Gastroesophageal sphincter (tissue), 4 donors: ENCODE measurements around the gene FBXO46. TPM values are rescaled to one million over a fixed set of nuclear protein-coding genes. Genes with fewer than 3 reads are reported as not detected.

Experiments
- ATAC-seq: fragments of 150-250 bp; one replicate; pipeline ENCODE4 v1.9.1; 2016; ENCODE audit warnings: mild to moderate bottlenecking, moderate library complexity
- H3K27ac ChIP-seq, 4 donors: fragments of 200-600 bp; sonication (generic) in 3 of 4; 1 replicate in 3 of 4; 2 replicates in 1 of 4; pipeline ENCODE4 v1.5.1; 2016 to 2019
- H3K27me3 ChIP-seq: fragments of 200-600 bp; sonication (generic); one replicate; pipeline ENCODE4 v1.5.1; 2019
- H3K36me3 ChIP-seq, 2 donors: fragments of 200-600 bp; sonication (generic); one replicate each; pipeline ENCODE4 v1.5.1; 2019; ENCODE audit warnings: control low read depth in 1 of 2
- H3K4me1 ChIP-seq, 3 donors: fragments of 200-600 bp; sonication (generic); 1 replicate in 2 of 3; 2 replicates in 1 of 3; pipeline ENCODE4 v1.5.1; 2016 to 2019; ENCODE audit warnings: control low read depth in 2 of 3
- H3K4me3 ChIP-seq, 2 donors: fragments of 200-600 bp; sonication (generic); one replicate each; pipeline ENCODE4 v1.5.1; 2019; ENCODE audit warnings: mild to moderate bottlenecking in 1 of 2, moderate library complexity in 1 of 2
- H3K9me3 ChIP-seq, 3 donors: fragments of 200-600 bp; sonication (generic); one replicate each; pipeline ENCODE4 v1.5.1; 2017 to 2019; ENCODE audit warnings: control low read depth in 2 of 3
- CTCF ChIP-seq, 4 experiments: fragments of 200-600 bp in 2 of 4; fragments of 450-650 bp in 2 of 4; sonication (generic) in 1 of 4; IDR thresholded peaks; one replicate each; pipeline ENCODE4 v1.5.1; 2017 to 2019; ENCODE audit warnings: antibody characterized with exemption in 4 of 4, mild to moderate bottlenecking in 2 of 4, moderate library complexity in 2 of 4
- EP300 ChIP-seq: sonication (generic); formaldehyde crosslinking; IDR thresholded peaks from one replicate; pipeline ENCODE4 v1.6.1; 2017; ENCODE audit warnings: antibody characterized with exemption, mild to moderate bottlenecking
- POLR2A ChIP-seq, 2 donors: fragments of 450-650 bp; IDR thresholded peaks; one replicate each; pipeline ENCODE4 v1.6.1; 2017; ENCODE audit warnings: antibody characterized with exemption in 2 of 2, mild to moderate bottlenecking in 2 of 2, moderate library complexity in 1 of 2
- POLR2AphosphoS5 ChIP-seq: sonication (generic); formaldehyde crosslinking; IDR thresholded peaks from one replicate; pipeline ENCODE4 v1.6.1; 2017; ENCODE audit warnings: antibody characterized with exemption
- WGBS, 2 donors: methylation state at CpG; one replicate each; pipeline ENCODE4 v1.1.5; 2018; ENCODE audit warnings: low coverage in 1 of 2; 5-methylcytosine and 5-hydroxymethylcytosine counted together
- total RNA-seq, 4 donors: library from RNA; depleted of rRNA; stranded (reverse); fragments of >200 nt; gene quantifications; one replicate each; pipeline ENCODE4 v1.1.0, GENCODE V29; 2016

Gene FBXO46
- total RNA-seq, 4 donors from 2014 or later, result 12.1 to 20.5 (median 14.9) TPM

- Histone ChIP-seq H3K9me3 (no peaks in the 10 kb centered on the region), H3K4me3 (no peak overlapping the region), H3K27ac (no peak overlapping the region), H3K36me3 (peaks cover 0 to 25% of the 10 kb centered on the region in 2 donors), H3K27me3 (no peaks in the 10 kb centered on the region), H3K4me1 (peaks cover 0 to 31% (median 5%) of the 10 kb centered on the region in 3 donors)
- 89% methylated on average over 9 of the region's 76 CpGs; no CpG with 5 or more reads in 1 of the 2 donors for WGBS, 2 donors
- TF ChIP-seq CTCF (IDR thresholded peaks at IDR 0.05), result no peak
- TF ChIP-seq POLR2A (IDR thresholded peaks at IDR 0.05), result no peak
- TF ChIP-seq POLR2AphosphoS5, result no peak
- no peak for TF ChIP-seq EP300
- no peak for ATAC-seq
Measured at GRCh38 chr19:45711851-45712698, 18.6 kb downstream of the FBXO46 start.

GRCh38 chr19:45710356-45711130 is 20.2 kb downstream of the FBXO46 start:
- no peak for ATAC-seq
- Histone ChIP-seq H3K27ac (peak overlapping the region in 2 of 4 donors; percentile 17 to 33), H3K4me3 (no peak overlapping the region), H3K4me1 (peaks cover 0 to 20% (median 0%) of the 10 kb centered on the region in 3 donors), H3K36me3 (peaks cover 0 to 25% of the 10 kb centered on the region in 2 donors), H3K9me3 (no peaks in the 10 kb centered on the region), H3K27me3 (no peaks in the 10 kb centered on the region)
- no peak for TF ChIP-seq CTCF (IDR thresholded peaks at IDR 0.05)
- TF ChIP-seq POLR2AphosphoS5, result no peak
- no peak for TF ChIP-seq POLR2A (IDR thresholded peaks at IDR 0.05)
- no peak for TF ChIP-seq EP300
- WGBS, 2 donors, result 52 to 67% methylated on average over 8 to 9 of the region's 10 CpGs

GRCh38 chr19:45705710-45706415 is 24.8 kb downstream of the FBXO46 start:
- 89 to 100% methylated on average over 3 to 9 of the region's 12 CpGs for WGBS, 2 donors
- ATAC-seq, result no peak
- Histone ChIP-seq H3K4me3 (no peak overlapping the region), H3K27ac (no peak overlapping the region), H3K9me3 (no peaks in the 10 kb centered on the region), H3K27me3 (no peaks in the 10 kb centered on the region), H3K36me3 (peaks cover 0 to 29% of the 10 kb centered on the region in 2 donors), H3K4me1 (peaks cover 0 to 8% (median 0%) of the 10 kb centered on the region in 3 donors)
- TF ChIP-seq CTCF (IDR thresholded peaks at IDR 0.05), result no peak
- TF ChIP-seq POLR2AphosphoS5, result no peak
- no peak for TF ChIP-seq EP300
- TF ChIP-seq POLR2A (IDR thresholded peaks at IDR 0.05), result no peak

GRCh38 chr19:45705115-45705514 is 25.6 kb downstream of the FBXO46 start:
- H3K27ac ChIP-seq, result no peak overlapping the region
- 89 to 90% methylated on average over 8 to 9 of the region's 9 CpGs for WGBS, 2 donors
- H3K36me3 ChIP-seq, result peaks cover 0 to 29% of the 10 kb centered on the region in 2 donors
- H3K4me1 ChIP-seq, result peaks cover 0 to under 1% (median 0%) of the 10 kb centered on the region in 3 donors
- TF ChIP-seq CTCF (IDR thresholded peaks at IDR 0.05), result no peak
- TF ChIP-seq EP300, result no peak
- no peak for TF ChIP-seq POLR2A (IDR thresholded peaks at IDR 0.05)
- TF ChIP-seq POLR2AphosphoS5, result no peak
- no peaks in the 10 kb centered on the region for H3K27me3 ChIP-seq
- no peak overlapping the region for H3K4me3 ChIP-seq
- H3K9me3 ChIP-seq, result no peaks in the 10 kb centered on the region
- no peak for ATAC-seq
